CD4-positive, alpha-beta T cell treated with Interleukin-15 for 4 hours (primary cell): ENCODE measurements around the gene CCIN.
A peak's percentile ranks its signal among the peaks of the same experiment; 100 is the strongest.

Experiments used
- DNase-seq: peaks from one replicate; pipeline ENCODE4 v3.0.0-alpha.2; 2020; ENCODE audit warnings: low spot score

Gene CCIN

DNA sequence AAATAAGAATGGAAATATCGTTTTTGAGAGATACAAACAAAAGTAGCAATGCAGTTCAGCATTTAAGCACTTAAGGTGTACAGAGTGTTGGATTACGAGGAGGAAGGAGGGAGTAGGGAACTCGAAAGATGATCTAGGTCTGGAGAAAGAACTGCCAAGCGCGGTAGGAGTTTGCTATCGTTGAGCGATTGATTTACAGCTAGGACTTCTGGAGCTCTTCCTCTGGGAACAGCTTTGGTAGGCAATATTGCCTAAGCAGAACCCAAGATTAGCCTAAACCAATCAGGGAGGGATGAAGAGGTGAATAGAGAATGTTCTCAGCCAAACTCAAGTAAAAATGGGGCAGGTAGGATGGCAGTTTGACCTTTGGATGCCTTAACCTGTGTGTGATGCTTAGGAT is 22.5 kb downstream of the CCIN start:
- DNase-seq: no peak

DNA sequence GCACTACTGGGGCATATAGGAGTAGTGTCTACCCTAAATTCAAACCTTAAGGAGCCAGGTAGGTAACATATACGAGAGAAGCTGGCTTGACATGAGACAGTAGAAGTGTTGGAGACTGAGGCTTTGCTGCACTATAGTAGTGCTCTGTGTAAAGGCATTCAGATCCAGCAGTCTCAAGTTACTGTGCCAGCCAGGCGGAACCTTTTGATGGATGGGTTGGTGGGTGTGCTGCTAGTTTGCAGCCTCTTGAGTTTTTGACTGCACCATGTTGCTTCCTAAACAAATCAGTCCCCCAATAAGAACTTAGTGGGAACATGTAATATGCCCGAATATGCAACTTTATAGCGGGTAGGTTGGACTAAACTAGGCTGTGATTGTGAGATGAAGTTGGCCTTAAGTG is 23.0 kb downstream of the CCIN start:
- no peak for DNase-seq

DNA sequence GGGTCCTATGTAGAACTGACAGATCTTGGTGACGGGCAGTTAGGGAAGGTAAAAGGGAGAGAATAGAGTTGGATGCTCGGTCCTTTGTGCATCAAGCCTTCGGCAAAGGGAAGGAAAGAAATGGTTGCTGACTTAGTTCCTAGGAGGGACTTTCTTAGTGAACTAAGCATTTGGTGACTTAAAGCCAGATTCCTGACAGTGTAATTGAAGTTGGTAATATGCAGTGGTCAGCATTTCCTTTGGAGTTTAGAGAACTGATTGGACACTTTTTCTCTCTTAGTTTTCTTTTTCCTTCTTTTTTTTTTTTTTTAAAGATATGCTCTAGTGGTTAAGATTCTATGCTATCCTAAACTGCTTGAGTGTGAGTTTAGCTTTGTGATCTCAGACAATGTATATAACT is 23.8 kb downstream of the CCIN start:
- DNase-seq: no peak

DNA sequence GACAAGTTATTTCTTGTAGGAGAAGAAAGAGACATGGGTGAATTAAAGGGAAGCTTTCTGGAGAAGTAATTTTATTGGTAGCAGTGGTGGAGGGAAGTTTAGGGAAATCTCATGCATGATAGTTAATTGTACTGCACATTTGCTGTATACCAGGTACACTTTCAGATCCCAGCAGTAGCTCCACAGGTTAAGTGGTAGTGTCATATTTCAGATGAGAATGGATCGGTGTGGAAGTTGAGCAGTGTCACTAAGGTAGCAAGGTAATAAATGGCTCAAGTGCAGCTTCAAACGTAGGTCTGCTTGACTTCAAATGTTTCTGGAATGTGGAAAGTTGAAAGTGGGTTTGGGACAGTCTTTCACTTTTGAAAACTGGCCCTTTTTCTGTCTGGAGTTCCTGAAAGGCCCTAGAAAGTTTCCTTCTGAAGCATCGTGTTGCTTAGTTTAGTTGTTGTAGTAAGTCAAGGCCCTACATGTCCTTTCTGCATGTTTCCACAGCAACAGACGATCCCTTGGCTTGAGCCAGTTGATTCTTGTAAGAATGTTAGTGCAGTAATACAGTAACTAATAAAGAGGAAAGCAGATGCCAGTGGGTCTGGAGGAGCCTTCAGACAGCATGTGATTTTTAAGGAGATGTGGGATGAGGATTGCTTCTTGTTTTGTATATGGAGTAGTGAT is 25.3 kb downstream of the CCIN start:
- no peak for DNase-seq

DNA sequence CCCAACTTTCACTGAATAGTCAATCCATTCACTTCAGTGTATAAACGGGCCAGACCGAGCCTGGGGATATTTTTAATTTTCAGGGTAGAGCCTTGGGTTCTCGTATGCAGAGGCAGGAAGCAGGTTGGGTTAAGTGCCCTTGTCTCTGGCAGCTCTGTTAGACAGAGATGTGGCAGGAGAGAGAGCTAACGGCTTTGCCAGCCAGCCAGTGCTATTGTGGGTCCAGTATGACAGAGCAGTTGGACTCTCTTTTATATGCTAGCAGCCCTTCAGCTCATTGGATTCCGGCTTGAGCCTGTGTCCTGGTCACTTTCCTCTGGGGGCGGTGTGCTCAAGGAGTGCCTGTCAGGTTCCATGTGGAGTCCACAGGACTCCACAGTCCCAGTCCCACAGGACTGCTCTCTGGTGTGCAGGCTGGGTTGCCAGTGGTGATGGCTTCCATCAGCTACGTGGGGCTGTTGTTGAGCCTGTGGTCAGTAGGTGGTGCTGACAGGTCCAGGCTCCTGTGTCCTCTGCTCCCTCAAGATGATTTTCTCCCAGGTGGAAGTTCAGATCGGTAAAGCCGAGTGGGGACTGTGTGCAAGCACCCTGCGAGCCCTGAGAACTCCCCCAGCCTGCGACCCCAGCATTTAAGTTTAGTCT is 35.8 kb downstream of the CCIN start:
- no peak for DNase-seq

DNA sequence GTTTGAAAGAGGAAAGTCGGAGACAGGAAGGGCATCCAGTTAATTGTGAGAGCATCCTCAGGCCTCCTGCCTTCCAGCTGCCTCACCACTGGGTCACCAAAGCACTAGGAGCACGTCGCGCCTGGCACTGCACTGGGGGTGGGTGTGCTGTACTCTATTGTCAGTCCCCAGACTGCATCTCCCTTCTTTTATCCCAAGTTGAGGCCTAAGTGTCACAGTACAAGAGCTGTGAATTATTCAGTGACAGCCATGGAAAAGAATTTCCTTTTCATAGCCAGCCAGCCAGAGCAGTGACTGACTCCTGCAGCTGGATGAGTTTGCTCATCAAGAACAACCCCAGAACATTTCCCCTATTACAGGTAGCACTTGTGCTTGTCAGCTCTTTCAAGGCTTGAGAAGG is 37.8 kb downstream of the CCIN start:
- no peak for DNase-seq

DNA sequence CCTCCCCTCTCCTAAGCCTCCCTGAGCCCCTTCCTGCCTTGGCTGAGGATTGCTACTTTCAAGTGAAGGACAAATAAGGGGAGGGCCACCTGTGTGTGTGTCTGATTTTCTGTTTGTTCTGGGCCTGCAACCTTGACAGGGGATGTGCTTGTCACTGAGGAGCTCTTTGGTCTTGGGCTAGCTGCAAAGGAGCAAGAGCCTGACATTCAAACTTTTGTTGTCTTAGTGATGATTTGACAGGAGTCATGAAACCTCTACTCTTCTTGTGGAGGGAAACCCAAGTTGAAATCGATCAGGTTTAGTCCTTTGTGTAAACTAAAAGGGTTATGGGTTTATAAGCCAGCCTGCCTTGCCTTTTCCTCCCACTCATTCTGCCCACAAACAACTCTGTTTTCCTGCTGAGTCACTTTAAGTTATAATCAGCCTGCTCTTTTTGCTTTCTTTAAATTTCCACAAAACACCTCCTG is 38.4 kb downstream of the CCIN start:
- DNase-seq: no peak

DNA sequence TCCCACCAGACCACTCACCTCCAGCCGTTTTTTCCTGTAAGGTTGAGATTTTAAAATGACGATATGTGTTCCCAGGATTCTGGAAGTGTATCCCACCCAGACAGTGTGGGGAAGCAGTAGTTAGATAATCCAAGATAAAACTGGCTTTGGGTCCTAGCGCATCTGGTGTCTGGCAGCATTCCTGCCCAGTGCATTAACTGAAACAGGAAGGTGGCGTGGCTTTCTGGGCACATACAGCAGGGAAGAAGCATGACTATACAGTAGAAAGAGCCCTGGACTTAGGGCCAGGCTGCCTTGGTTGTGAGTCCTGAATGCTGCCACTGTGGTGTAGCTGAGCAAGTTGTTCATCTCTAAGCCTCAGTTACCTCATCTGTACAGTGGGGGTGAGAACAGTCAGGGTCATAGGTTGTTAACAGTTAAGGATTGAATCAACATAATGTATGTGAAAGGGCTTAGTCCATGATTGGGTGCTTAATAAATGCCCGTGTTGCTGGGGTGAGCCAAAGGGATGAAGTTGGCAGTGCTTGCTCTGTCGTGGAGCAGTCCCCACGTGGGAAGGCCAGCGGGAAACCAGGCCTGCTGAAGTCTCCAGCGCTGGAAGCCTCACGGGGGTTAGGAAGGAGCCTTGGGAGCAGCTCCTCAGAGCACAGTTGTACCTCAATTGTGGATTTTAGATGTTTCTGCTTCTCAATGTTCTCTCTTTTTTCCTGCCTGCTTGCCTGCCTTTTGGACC is 39.5 kb downstream of the CCIN start:
- no peak for DNase-seq

DNA sequence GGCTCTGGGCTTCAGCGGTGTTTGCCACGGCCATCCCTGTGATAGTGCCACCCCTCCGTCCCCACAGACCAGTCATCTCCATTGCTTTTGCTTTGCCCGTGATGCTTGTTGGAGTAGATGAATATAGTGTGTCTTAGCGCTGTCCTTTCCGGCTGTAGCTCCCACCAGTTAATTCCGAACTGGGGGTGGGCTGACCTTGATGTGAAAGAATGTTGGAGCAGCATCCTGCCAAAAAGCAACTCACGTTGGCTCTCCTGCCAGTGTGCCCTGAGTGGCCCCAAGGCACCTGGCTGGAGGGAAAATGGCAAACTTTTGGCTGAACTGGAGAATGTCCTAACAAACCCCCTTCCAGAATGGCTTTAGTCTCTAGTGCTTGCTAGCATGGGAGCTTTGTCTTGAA is 41.5 kb downstream of the CCIN start:
- DNase-seq: no peak

DNA sequence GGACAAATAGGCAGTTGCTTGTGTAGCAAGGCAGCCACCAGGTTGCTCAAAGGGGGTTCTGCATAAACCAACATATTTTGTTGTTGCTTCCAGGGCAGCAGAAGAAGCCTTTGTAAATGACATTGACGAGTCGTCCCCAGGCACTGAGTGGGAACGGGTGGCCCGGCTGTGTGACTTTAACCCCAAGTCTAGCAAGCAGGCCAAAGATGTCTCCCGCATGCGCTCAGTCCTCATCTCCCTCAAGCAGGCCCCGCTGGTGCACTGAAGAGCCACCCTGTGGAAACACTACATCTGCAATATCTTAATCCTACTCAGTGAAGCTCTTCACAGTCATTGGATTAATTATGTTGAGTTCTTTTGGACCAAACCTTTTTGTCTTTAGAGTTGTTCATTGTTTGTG is 42.3 kb downstream of the CCIN start:
- no peak for DNase-seq

DNA sequence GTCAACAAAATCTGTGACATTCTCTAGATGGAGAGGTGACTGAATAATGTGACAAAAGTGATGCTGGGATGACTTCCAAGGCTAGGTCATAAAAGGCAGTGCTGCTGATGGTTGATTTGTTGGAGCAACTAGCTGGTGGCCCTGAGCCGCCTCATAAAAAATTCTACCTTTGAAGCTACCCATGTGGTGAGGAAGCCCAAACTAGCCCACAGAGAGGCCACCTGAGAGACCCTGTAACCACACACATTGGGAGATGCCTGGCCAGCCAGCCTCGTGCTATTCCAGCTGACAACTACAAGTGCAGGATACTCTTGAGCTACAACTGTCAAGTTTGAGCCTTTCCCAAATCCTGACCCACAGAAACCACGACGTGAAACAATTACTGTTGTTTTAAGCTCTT is 44.2 kb downstream of the CCIN start:
- DNase-seq: no peak

DNA sequence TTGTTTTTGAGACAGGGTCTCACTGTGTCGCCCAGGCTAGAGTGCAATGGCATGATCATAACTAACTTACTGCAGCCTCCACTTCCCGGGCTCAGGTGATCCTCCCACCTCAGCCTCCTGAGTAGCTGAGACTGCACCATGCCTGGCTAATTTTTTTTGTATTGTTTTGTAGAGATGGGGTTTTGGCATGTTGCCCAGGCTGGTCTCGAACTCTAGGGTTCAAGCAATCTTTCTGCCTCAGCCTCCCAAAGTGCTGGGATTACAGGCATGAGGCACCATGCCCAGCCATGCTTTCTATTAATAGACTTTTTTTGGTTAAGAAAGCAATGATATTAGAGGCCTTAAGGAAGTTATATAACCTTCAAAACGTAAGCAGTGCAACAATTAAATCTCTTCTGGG is 44.8 kb downstream of the CCIN start:
- no peak for DNase-seq

DNA sequence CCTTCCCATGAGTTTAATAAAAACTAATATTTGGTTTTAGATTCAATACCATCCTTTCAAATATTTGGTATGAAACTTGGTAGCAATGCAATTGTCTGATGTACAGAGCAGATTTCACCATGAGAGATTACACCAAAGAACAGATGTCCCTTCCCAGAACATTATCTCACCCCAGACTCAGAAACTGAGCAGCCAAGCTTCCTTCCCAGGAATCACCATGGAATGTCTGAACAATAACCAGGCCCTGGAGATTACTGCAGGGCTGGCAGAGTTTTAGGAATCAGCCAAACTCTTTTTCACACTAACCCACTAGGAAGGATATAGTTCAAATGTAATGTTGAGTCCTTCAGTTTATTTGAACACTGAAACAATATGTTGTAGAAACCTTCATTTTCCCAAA is 45.4 kb downstream of the CCIN start:
- no peak for DNase-seq

DNA sequence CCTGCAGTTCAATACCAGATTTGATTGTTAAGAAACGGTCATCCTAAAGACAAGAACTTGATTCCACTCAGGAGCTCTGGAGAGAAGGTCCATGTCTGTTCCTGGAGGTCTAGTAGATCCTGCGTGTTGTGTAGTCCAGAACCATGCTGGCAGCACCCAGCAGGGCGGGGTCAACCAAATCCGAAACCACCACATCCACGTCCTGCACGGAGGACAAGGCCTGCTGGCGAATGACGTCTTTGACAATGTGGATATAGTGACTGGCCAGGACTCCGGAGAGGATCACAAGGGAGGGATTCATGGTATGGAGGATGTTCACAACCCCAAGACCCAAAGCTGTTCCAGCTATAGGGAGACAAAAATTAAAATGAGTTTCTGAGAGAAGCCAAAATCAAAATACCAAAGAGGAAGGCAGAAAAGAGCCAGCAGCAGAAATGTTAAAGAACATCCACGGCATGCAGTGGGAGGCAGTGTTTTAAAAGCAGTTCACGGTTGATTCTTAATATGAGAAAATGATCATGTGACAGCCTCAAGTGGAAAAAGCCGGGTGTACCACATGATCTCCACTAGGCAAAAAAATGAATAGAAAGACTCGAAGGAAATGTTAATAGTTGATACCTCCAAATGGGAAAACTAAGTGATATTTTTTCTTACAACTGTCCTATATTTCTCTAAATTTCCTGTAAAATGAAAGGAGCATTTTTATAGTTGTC is 48.2 kb downstream of the CCIN start:
- no peak for DNase-seq

DNA sequence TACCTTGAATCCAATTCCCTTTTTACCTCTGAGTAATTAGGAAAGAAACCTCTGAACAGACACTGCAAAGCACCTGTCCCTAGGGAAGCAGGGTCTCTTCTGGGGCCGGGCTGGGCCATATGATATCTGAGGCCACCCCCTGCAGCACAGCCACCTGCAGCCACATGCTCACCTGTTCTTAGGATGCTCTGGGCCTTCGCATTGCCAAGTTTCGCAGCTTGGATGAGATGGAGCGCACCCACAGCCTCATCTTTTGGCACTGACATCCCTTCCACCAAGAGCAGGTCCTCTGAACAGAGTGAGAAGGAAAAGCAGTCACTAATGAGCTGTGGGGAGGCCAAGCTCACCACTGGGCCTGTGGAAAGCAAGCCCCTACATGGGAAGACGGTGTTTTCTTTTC is 48.8 kb downstream of the CCIN start:
- no peak for DNase-seq

DNA sequence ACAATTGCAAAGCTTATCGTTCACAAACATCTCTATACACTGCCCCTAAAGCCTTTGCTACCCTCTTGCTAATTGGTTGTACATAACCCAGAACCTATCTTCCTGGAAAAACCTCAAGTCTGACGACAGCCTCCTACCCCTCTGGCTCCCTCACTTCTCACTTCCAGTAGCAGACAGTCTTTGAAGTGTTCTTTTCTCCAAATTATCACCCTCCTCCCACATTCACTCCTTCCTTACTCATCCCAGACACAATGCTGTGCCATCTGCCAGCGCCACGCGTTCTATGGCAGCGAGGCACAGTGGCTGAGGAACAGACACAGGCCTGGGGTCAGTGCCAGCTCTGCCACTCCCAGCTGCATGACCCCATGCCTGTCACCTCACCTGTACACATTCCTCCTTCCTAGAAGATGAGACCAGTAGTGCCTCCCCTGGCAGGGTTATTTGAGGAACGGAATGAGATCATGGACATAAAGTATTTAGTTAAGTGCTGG is 49.3 kb downstream of the CCIN start:
- DNase-seq: peak; percentile 44
